NCI-H82 treated with DMSO at 0.1 percent for 48 hours (cell line): Measurements from ENCODE around the gene UTP20.

ENCODE experiments used
- DNase-seq: peaks from one replicate; lab custom pipeline; 2025; ENCODE audit not compliant: unreplicated experiment; lab: John Stamatoyannopoulos, UW

Gene UTP20

GRCh38 chr12:101424620-101425019, 144.7 kb downstream of the UTP20 start:
- DNase-seq: no peak

- DNase-seq: no peak
Observed at GRCh38 chr12:101430456-101430855, 150.6 kb downstream of the UTP20 start.

GRCh38 chr12:101436136-101436535, 156.2 kb downstream of the UTP20 start:
- DNase-seq: no peak
